ENCODE measurements around the gene UNC13B.

UNC13B gene

GRCh38 chr9:35422346-35422745 is 260.5 kb downstream of the UNC13B start:
- Histone ChIP-seq H3K4me3 (ENCODE audit: low read length) (no peak overlapping the region), H3K9ac (ENCODE audit: low read length) (no peak overlapping the region), H3K36me3 (ENCODE audit: control insufficient read depth, insufficient read depth, low read length) (no peaks in the 10 kb centered on the region), H3K27me3 (ENCODE audit: control insufficient read depth, insufficient read depth, low read length) (no peaks in the 10 kb centered on the region), H3K4me1 (ENCODE audit: control insufficient read depth, insufficient read depth, low read length) (no peaks in the 10 kb centered on the region), H3K27ac (ENCODE audit: low read depth, low read length) (no peak overlapping the region)

GRCh38 chr9:35422753-35423152 is 260.9 kb downstream of the UNC13B start:
- no peaks in the 10 kb centered on the region for H3K36me3 ChIP-seq (ENCODE audit: control insufficient read depth, insufficient read depth, low read length)
- H3K27me3 ChIP-seq (ENCODE audit: control insufficient read depth, insufficient read depth, low read length), result no peaks in the 10 kb centered on the region
- H3K4me3 ChIP-seq (ENCODE audit: low read length), result no peak overlapping the region
- H3K9ac ChIP-seq (ENCODE audit: low read length), result no peak overlapping the region
- no peaks in the 10 kb centered on the region for H3K4me1 ChIP-seq (ENCODE audit: control insufficient read depth, insufficient read depth, low read length)
- no peak overlapping the region for H3K27ac ChIP-seq (ENCODE audit: low read depth, low read length)

- no peak overlapping the region for H3K4me3 ChIP-seq (ENCODE audit: low read length)
- H3K9ac ChIP-seq (ENCODE audit: low read length), result no peak overlapping the region
- H3K27ac ChIP-seq (ENCODE audit: low read depth, low read length), result no peak overlapping the region
- no peaks in the 10 kb centered on the region for H3K36me3 ChIP-seq (ENCODE audit: control insufficient read depth, insufficient read depth, low read length)
- no peaks in the 10 kb centered on the region for H3K4me1 ChIP-seq (ENCODE audit: control insufficient read depth, insufficient read depth, low read length)
- no peaks in the 10 kb centered on the region for H3K27me3 ChIP-seq (ENCODE audit: control insufficient read depth, insufficient read depth, low read length)
Observed at GRCh38 chr9:35423499-35423898, 261.7 kb downstream of the UNC13B start.

GRCh38 chr9:35424356-35425352 is 262.8 kb downstream of the UNC13B start:
- H3K9ac ChIP-seq (ENCODE audit: low read length), result no peak overlapping the region
- no peaks in the 10 kb centered on the region for H3K36me3 ChIP-seq (ENCODE audit: control insufficient read depth, insufficient read depth, low read length)
- H3K27me3 ChIP-seq (ENCODE audit: control insufficient read depth, insufficient read depth, low read length), result no peaks in the 10 kb centered on the region
- no peaks in the 10 kb centered on the region for H3K4me1 ChIP-seq (ENCODE audit: control insufficient read depth, insufficient read depth, low read length)
- no peak overlapping the region for H3K4me3 ChIP-seq (ENCODE audit: low read length)
- H3K27ac ChIP-seq (ENCODE audit: low read depth, low read length), result no peak overlapping the region

GRCh38 chr9:35426627-35427026 is 264.8 kb downstream of the UNC13B start:
- Histone ChIP-seq H3K9ac (ENCODE audit: low read length) (no peak overlapping the region), H3K4me1 (ENCODE audit: control insufficient read depth, insufficient read depth, low read length) (no peaks in the 10 kb centered on the region), H3K27me3 (ENCODE audit: control insufficient read depth, insufficient read depth, low read length) (no peaks in the 10 kb centered on the region), H3K36me3 (ENCODE audit: control insufficient read depth, insufficient read depth, low read length) (no peaks in the 10 kb centered on the region), H3K4me3 (ENCODE audit: low read length) (no peak overlapping the region), H3K27ac (ENCODE audit: low read depth, low read length) (no peak overlapping the region)

GRCh38 chr9:35431467-35431866 is 269.7 kb downstream of the UNC13B start:
- no peak overlapping the region for H3K4me3 ChIP-seq (ENCODE audit: low read length)
- H3K4me1 ChIP-seq (ENCODE audit: control insufficient read depth, insufficient read depth, low read length), result no peaks in the 10 kb centered on the region
- H3K36me3 ChIP-seq (ENCODE audit: control insufficient read depth, insufficient read depth, low read length), result no peaks in the 10 kb centered on the region
- no peak overlapping the region for H3K27ac ChIP-seq (ENCODE audit: low read depth, low read length)
- H3K9ac ChIP-seq (ENCODE audit: low read length), result no peak overlapping the region
- no peaks in the 10 kb centered on the region for H3K27me3 ChIP-seq (ENCODE audit: control insufficient read depth, insufficient read depth, low read length)

- no peak overlapping the region for H3K4me3 ChIP-seq (ENCODE audit: low read length)
- no peaks in the 10 kb centered on the region for H3K4me1 ChIP-seq (ENCODE audit: control insufficient read depth, insufficient read depth, low read length)
- no peak overlapping the region for H3K27ac ChIP-seq (ENCODE audit: low read depth, low read length)
- H3K27me3 ChIP-seq (ENCODE audit: control insufficient read depth, insufficient read depth, low read length), result no peaks in the 10 kb centered on the region
- H3K36me3 ChIP-seq (ENCODE audit: control insufficient read depth, insufficient read depth, low read length), result no peaks in the 10 kb centered on the region
- no peak overlapping the region for H3K9ac ChIP-seq (ENCODE audit: low read length)
Observed at GRCh38 chr9:35432076-35432475, 270.3 kb downstream of the UNC13B start.

- no peak overlapping the region for H3K9ac ChIP-seq (ENCODE audit: low read length)
- no peak overlapping the region for H3K27ac ChIP-seq (ENCODE audit: low read depth, low read length)
- no peaks in the 10 kb centered on the region for H3K36me3 ChIP-seq (ENCODE audit: control insufficient read depth, insufficient read depth, low read length)
- H3K4me3 ChIP-seq (ENCODE audit: low read length), result no peak overlapping the region
- H3K4me1 ChIP-seq (ENCODE audit: control insufficient read depth, insufficient read depth, low read length), result no peaks in the 10 kb centered on the region
- H3K27me3 ChIP-seq (ENCODE audit: control insufficient read depth, insufficient read depth, low read length), result no peaks in the 10 kb centered on the region
Observed at GRCh38 chr9:35436933-35437332, 275.1 kb downstream of the UNC13B start.

GRCh38 chr9:35446012-35446411 is 284.2 kb downstream of the UNC13B start:
- H3K4me1 ChIP-seq (ENCODE audit: control insufficient read depth, insufficient read depth, low read length), result no peaks in the 10 kb centered on the region
- H3K9ac ChIP-seq (ENCODE audit: low read length), result no peak overlapping the region
- H3K27me3 ChIP-seq (ENCODE audit: control insufficient read depth, insufficient read depth, low read length), result no peaks in the 10 kb centered on the region
- H3K4me3 ChIP-seq (ENCODE audit: low read length), result no peak overlapping the region
- no peak overlapping the region for H3K27ac ChIP-seq (ENCODE audit: low read depth, low read length)
- H3K36me3 ChIP-seq (ENCODE audit: control insufficient read depth, insufficient read depth, low read length), result no peaks in the 10 kb centered on the region

GRCh38 chr9:35448496-35448895 is 286.7 kb downstream of the UNC13B start:
- H3K4me1 ChIP-seq (ENCODE audit: control insufficient read depth, insufficient read depth, low read length), result no peaks in the 10 kb centered on the region
- H3K27ac ChIP-seq (ENCODE audit: low read depth, low read length), result no peak overlapping the region
- no peaks in the 10 kb centered on the region for H3K36me3 ChIP-seq (ENCODE audit: control insufficient read depth, insufficient read depth, low read length)
- H3K27me3 ChIP-seq (ENCODE audit: control insufficient read depth, insufficient read depth, low read length), result peaks cover 2% of the 10 kb centered on the region
- H3K4me3 ChIP-seq (ENCODE audit: low read length), result no peak overlapping the region
- H3K9ac ChIP-seq (ENCODE audit: low read length), result no peak overlapping the region

- Histone ChIP-seq H3K27ac (ENCODE audit: low read depth, low read length) (no peak overlapping the region), H3K9ac (ENCODE audit: low read length) (no peak overlapping the region), H3K4me3 (ENCODE audit: low read length) (no peak overlapping the region), H3K4me1 (ENCODE audit: control insufficient read depth, insufficient read depth, low read length) (no peaks in the 10 kb centered on the region), H3K27me3 (ENCODE audit: control insufficient read depth, insufficient read depth, low read length) (peaks cover 2% of the 10 kb centered on the region), H3K36me3 (ENCODE audit: control insufficient read depth, insufficient read depth, low read length) (no peaks in the 10 kb centered on the region)
Observed at GRCh38 chr9:35452481-35452880, 290.7 kb downstream of the UNC13B start.

GRCh38 chr9:35453786-35454185 is 292.0 kb downstream of the UNC13B start:
- Histone ChIP-seq H3K9ac (ENCODE audit: low read length) (no peak overlapping the region), H3K36me3 (ENCODE audit: control insufficient read depth, insufficient read depth, low read length) (no peaks in the 10 kb centered on the region), H3K4me1 (ENCODE audit: control insufficient read depth, insufficient read depth, low read length) (no peaks in the 10 kb centered on the region), H3K27me3 (ENCODE audit: control insufficient read depth, insufficient read depth, low read length) (peaks cover 2% of the 10 kb centered on the region), H3K27ac (ENCODE audit: low read depth, low read length) (no peak overlapping the region), H3K4me3 (ENCODE audit: low read length) (no peak overlapping the region)
